BJ (cell line): ENCODE measurements around the gene ORC6. TPM values are rescaled to one million over a fixed set of nuclear protein-coding genes. Genes with fewer than 3 reads are reported as not detected.
"Not testable (repeated sequence)": the region's sequence is repeated elsewhere in the genome, so short reads cannot be mapped to it uniquely, and the experiment has no call there.

ENCODE experiments used
- CTCF ChIA-PET: fragments of 350-600 bp; formaldehyde crosslinking; extraction: SDS; loops from one replicate; lab custom pipeline; 2021; ENCODE audit warnings: antibody characterized with exemption, inconsistent platforms; lab: Yijun Ruan, JAX
- POLR2A ChIA-PET: fragments of 300-600 bp; sonication (Branson Sonifier 250); formaldehyde crosslinking; extraction: SDS; loops from one replicate; lab custom pipeline; 2021; ENCODE audit warnings: antibody characterized with exemption; lab: Charles Lee
- DNase-seq: peaks from one replicate; pipeline ENCODE4 v3.0.0-alpha.2; 2011; ENCODE audit warnings: low read depth
- H3K27me3 ChIP-seq: 2 replicates; pipeline ENCODE4 v1.6.0; 2011; ENCODE audit warnings: low read length; ENCODE audit not compliant: control insufficient read depth, insufficient read depth
- H3K36me3 ChIP-seq: 2 replicates; pipeline ENCODE4 v1.5.1; 2011; ENCODE audit warnings: low read length; ENCODE audit not compliant: control insufficient read depth, insufficient read depth
- H3K4me3 ChIP-seq: 2 replicates; pipeline ENCODE4 v1.5.1; 2011; ENCODE audit warnings: low read depth, mild to moderate bottlenecking, control low read depth, low read length
- CTCF ChIP-seq: IDR thresholded peaks from 2 replicates; pipeline ENCODE4 v1.5.1; 2011; ENCODE audit warnings: low read depth, mild to moderate bottlenecking, control low read depth, inconsistent platforms, low read length, moderate library complexity; ENCODE audit not compliant: insufficient read depth
- polyA plus RNA-seq: library from polyadenylated mRNA; depleted of rRNA; stranded (reverse); fragments of >200 nt; gene quantifications from 2 replicates; pipeline ENCODE4 v1.2.3, GENCODE V29; 2011

The ORC6 gene
- polyA plus RNA-seq, 1 experiment: 8.0 TPM

GRCh38 chr16:46658925-46659324, 30.5 kb upstream of the ORC6 start:
- H3K4me3 ChIP-seq: no peak overlapping the region
- TF ChIP-seq CTCF: no peak
- CTCF ChIA-PET: interaction anchor here (3.2 kb wide), 1 partner anchor 14 kb away, joined by 10 read pairs; no protein-coding TSS in a partner anchor
- no peaks in the 10 kb centered on the region for H3K27me3 ChIP-seq
- POLR2A ChIA-PET: no interaction called here
- peaks cover 8% of the 10 kb centered on the region for H3K36me3 ChIP-seq
- no peak for DNase-seq

- H3K4me3 ChIP-seq: no peak overlapping the region
- TF ChIP-seq CTCF: no peak
- H3K36me3 ChIP-seq: peaks cover 11% of the 10 kb centered on the region
- CTCF ChIA-PET: no interaction called here
- no peak for DNase-seq
- POLR2A ChIA-PET: interaction anchor here (0.6 kb wide), 1 partner anchor 12 kb away, joined by 3 read pairs; no protein-coding TSS in a partner anchor
- H3K27me3 ChIP-seq: no peaks in the 10 kb centered on the region
Measured at GRCh38 chr16:46662123-46662522, 27.3 kb upstream of the ORC6 start.

GRCh38 chr16:46673320-46674013, 16.0 kb upstream of the ORC6 start:
- POLR2A ChIA-PET: interaction anchor here (0.6 kb wide), 1 partner anchor 11 kb away, joined by 3 read pairs; no protein-coding TSS in a partner anchor
- TF ChIP-seq CTCF: peak; percentile 96
- H3K4me3 ChIP-seq: no peak overlapping the region
- no peaks in the 10 kb centered on the region for H3K27me3 ChIP-seq
- peaks cover 9% of the 10 kb centered on the region for H3K36me3 ChIP-seq
- DNase-seq: no peak
- CTCF ChIA-PET: interaction anchor here (0.6 to 3.6 kb wide), 15 partner anchors 9 to 394 kb away, joined by 3 to 43 read pairs (median 5); no protein-coding TSS in a partner anchor

GRCh38 chr16:46677943-46678342, 11.5 kb upstream of the ORC6 start:
- H3K27me3 ChIP-seq, H3K36me3 ChIP-seq, DNase-seq, H3K4me3 ChIP-seq: not testable (repeated sequence)
- ChIA-PET CTCF (interaction anchor here (1.0 to 2.8 kb wide), 3 partner anchors 9 to 123 kb away, joined by 3 to 10 read pairs (median 4); no protein-coding TSS in a partner anchor), POLR2A (interaction anchor here (0.7 kb wide), 1 partner anchor 105 kb away, joined by 7 read pairs; no protein-coding TSS in a partner anchor)

GRCh38 chr16:46681867-46682266, 7.6 kb upstream of the ORC6 start:
- CTCF ChIA-PET: interaction anchor here (1.9 kb wide), 1 partner anchor 8 kb away, joined by 10 read pairs; no protein-coding TSS in a partner anchor

GRCh38 chr16:46686815-46687473, 2.5 kb upstream of the ORC6 start:
- H3K4me3 ChIP-seq: no peak overlapping the region
- DNase-seq: no peak
- ChIA-PET CTCF (interaction anchor here (1.0 to 1.3 kb wide), 2 partner anchors 9 to 13 kb away, joined by 3 to 4 read pairs; no protein-coding TSS in a partner anchor), POLR2A (no interaction called here)
- H3K36me3 ChIP-seq: no peaks in the 10 kb centered on the region
- H3K27me3 ChIP-seq: no peaks in the 10 kb centered on the region
- TF ChIP-seq CTCF: no peak

More at GRCh38 chr16:46681867-46682266, 7.6 kb upstream of the ORC6 start:
- H3K4me3 ChIP-seq, DNase-seq, POLR2A ChIA-PET, H3K27me3 ChIP-seq, H3K36me3 ChIP-seq: not testable (repeated sequence)
